DMS53 treated with DMSO at 0.1 percent for 48 hours (cell line): ENCODE measurements around the gene PFN4.
A peak's percentile ranks its signal among the peaks of the same experiment; 100 is the strongest.

Experiments used
- DNase-seq: peaks from one replicate; lab custom pipeline; 2025; ENCODE audit not compliant: unreplicated experiment; lab: John Stamatoyannopoulos, UW

Gene PFN4

DNA sequence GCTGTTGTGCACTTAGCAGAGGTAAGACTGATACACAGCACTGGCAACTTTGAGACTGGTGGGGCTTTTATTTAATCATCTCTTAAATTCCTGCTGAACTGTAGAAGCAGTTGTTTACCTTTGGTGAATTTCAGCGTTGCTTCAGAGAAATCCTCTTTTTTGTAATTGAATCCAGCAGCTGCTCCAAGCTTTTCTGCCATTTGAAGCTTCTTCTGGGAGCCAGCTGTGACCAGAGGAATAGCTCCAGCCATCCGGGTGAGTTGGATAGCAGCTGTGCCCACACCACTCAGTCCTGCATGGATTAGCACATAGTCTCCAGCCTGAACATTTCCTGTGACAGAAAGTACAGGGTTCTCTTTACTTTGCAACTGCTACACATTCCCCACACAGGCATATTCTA lies 42.4 kb downstream of the PFN4 start:
- DNase-seq: peak; percentile 88

DNA sequence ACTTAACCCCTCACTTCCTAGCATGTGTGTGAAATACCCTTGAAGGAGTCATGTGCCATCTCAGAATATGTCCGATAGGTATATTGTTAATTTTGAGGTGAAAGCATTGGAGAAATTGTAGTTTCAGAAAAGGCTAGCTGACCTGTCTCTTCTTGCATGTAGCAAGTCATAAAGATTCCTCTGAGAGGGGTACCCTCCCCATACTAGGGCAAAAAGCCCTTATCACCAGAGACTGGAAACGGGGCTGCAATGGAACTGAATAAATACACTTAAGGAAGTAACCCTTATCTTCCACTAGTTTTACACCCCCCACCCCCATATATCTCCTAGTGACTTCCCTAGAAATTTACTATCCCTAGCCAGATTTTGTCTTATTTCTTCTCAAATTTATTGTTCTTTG lies 45.3 kb downstream of the PFN4 start:
- DNase-seq: no peak

DNA sequence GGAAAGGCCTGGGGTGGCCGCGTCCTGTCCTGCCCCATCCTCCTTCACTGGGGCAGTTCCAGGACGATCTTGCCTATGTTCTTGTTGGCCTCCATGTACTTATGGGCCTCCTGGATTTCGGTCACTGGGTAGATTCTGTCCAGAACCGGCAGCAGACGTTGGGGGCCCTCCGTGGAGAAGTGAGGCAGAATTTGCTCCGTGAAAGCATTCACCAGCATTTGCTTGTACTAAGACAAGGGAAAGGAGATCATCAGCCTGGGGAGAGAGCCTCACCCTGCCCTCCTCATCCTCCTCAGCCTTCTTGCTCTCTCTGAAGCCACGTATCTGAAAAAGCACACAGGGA lies 45.6 kb downstream of the PFN4 start:
- no peak for DNase-seq

DNA sequence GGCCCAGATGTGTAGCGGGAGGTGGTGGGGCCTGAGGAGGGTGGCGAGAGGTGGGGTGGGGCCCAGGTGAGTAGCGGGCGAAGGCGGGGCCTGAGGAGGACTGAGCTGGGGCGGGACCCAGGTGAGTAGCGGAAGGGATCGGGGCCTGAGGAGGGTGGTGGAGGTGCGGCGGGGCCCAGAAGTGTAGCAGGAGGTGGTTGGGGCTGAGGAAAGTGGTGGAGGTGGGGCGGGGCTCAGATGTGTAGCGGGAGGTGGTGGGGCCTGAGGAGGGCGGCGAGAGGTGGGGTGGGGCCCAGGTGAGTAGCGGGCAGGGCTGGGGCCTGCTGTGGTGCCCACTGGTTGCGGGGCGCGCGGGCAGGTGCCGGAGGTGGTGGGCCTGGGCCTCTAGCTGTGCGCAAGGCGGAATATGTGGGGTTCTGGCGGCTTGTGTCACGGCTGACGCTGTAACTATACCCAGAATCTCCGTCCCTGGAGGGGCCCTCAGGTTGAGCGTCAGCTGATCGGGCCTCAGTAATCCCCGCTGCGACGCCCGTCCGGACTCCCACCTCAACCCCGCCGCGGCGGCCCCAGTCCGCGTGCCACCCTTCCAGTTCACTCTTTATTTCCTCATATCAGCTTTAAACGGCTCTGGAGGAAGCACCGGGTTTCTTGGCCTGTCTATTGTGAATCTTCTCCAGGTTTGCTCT lies 46.1 kb downstream of the PFN4 start:
- DNase-seq: peak; percentile 28

DNA sequence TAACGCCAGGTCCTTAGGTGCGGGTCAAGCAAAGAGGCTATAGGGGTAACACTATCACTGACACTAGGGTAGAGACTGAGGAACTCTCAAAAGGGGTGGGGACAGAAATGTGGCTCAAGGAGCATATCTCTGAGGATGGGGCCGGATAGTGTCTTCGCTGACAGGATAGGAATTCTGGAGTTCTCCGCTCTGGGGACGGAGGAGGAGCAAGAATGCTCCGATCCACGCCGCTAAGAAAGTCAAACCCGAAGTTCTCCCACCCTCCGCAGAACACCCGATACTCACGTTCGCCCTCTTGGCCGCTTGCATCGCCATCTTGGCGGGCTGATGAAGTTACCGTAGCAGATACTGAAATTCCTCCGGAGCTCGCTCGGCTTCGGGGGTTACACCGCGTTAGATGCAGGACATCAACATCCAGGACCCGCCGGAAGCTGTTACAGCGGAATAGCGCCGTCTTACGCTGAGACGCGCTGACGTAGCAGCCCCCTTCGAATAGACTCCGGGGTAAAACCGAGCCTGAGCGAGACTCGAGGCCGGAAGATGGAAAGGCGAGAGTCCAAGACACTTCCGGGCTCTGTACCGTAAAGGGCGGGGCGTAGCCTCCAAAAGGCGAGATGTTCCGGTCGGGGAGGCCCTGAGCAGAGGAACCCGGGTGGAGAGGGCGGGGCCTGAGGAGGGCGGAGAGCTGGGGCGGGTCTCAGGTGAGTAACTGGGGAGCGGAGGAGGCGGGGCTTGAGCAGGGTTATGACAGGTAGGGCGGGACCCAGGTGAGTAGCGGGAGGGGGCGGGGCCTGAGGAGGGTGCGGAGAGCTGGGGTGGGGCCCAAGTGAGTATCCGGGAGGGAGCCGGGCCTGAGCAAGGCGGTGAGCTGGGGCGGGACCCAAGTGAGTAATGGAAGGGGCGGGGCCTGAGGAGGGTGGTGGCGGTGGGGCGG lies 47.0 kb downstream of the PFN4 start, which contains the start of gene SF3B6:
Gene SF3B6, minus strand, starts transcription at position 412 of the 934 bp plus-strand sequence. Its CDS starts 97 bp downstream, at position 315.
- DNase-seq: peak; percentile 99

DNA sequence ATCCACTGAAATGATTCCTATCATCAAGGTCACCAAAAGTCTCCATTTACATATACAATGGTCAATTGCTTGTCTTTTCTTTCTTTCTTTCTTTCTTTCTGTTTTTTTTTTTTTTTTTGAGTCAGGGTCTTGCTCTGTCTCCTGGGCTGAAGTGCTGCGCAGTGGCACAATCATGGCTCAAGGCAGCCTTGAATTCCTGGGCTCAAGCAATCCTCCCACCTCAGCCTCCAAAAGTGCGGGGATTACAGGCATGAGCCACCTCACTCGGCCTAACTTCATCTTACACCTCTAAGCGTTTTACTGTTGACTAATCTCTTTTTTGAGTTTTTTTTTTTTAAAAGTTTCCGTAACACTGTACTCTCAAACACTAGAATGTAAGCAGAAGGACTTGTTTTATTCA lies 47.9 kb downstream of the PFN4 start:
- DNase-seq: no peak

DNA sequence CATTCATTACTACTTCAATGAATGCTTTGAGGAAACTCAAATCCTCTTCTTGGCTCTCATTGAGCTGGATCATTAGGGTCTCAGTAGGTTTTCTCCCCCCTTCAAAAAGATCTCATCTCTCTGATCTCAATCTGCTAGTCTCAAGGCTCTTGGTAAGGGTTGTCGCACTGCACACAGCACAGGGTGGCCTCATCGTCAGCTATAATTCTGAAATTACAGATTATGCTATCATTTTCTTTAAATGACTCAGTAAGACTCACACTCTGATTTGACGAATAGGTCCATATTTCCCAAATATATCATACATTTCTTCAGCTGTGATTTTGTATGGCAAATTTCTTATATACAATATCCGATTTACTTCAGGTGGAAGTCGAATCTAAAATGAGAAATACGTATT lies 49.3 kb downstream of the PFN4 start:
- no peak for DNase-seq

DNA sequence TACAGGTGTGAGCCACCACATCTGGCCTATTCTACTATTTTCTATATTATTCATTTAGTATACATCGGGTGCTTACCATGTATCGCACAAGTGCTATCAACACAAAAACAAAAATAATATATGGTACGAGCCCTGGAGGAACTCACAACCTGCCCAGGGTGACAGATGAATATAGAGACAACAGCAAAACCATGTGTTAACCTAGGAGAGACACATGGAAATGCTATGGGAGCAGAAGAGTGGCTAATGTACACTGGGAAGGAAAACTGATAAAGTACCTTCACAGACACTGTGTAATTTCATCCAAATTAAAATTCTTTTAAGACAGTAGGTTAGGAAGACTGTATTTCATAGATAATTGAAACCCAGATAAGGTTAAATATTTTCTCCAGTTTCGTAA lies 50.9 kb downstream of the PFN4 start:
- no peak for DNase-seq

DNA sequence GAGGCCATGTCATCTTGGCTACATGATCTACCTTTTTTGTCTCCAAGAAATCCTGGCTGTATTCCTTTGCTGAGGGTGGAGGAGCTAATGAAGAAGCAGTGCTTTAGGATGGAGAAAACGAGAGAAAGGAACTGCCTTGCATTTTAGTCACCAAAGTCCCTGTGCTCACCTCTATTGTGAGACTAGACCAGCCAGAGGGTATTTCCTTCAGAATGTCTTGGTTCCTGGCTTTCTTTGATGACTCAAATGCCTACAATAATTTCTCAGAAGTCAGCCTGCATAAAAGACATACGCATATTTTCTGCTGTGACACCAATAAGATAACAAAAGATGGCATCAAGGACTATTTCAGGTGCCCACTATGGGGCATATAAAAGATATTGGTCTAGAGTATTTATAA lies 57.8 kb downstream of the PFN4 start:
- no peak for DNase-seq
